GM15510 (cell line): ENCODE measurements around the gene KIAA0319L.

ENCODE experiments used
- POLR2A ChIP-seq: IDR thresholded peaks from 3 replicates; pipeline ENCODE4 v1.6.1; 2011; ENCODE audit warnings: borderline replicate concordance; ENCODE audit not compliant: insufficient read length; ENCODE audit errors: extremely low read depth

KIAA0319L gene

DNA sequence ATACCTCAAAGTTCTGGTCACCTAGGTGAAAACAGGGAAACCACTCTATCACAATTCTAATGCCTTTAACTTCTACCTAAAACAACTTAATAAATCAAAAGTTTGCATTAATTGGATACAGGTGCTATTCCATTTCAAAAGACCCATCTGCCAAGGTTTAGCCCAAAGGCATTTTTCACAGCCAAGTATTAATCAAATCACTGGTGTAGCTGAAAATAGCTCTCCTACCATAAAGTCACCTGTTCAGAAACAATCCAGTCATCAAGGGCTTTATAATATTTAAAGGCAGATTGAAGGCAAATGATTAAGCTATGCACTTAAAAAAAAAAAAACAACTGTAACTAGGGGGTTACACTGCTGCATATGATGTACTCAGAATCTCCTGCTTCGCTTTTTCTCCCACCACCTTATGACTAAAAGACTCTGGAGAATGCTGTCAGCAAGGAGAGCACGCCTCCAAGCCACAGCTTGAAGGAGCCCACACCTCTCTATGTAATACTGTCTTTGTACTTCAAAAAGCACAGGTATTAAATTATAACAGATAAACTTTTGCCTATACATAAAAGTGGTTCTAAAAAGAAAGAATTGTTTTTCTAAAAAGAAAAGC lies 20.5 kb downstream of the KIAA0319L start:
- no peak for TF ChIP-seq POLR2A

DNA sequence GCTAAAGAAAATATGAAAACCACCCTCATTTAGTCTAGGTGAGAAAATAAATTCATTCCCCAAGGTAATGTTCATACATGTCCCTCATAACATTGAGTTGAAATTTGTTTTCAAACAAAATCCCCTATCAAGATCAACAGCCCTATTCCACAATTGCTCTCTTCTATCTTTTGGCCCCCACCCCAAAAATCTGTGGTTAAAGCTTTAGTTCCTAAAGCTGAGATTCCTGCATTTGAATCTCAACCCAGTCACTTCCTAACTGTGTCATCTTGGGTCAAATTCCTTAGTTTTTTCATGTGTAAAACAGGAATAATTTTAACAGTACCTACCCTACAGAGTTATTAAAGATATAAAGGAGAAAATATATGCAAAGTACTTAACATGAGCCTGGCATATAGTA lies 22.0 kb downstream of the KIAA0319L start:
- no peak for TF ChIP-seq POLR2A

DNA sequence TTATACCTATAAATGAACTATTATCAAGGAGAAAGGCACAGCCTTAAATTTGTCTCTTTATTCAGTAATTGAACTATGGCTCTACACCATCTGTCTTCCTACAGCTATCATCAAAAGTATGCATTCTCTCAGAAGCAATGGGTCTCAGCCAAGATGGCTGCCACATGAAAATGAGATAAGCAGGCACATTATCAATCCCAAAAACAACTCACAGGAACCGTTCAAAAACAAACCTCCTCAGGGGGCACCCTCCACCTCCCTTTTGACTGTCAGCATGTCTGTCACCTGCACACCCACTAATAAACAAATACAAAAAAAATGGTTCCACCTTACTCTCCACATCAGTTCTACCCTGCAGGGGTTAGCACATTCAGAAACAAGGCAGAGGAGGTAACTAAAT lies 23.6 kb downstream of the KIAA0319L start:
- no peak for TF ChIP-seq POLR2A

DNA sequence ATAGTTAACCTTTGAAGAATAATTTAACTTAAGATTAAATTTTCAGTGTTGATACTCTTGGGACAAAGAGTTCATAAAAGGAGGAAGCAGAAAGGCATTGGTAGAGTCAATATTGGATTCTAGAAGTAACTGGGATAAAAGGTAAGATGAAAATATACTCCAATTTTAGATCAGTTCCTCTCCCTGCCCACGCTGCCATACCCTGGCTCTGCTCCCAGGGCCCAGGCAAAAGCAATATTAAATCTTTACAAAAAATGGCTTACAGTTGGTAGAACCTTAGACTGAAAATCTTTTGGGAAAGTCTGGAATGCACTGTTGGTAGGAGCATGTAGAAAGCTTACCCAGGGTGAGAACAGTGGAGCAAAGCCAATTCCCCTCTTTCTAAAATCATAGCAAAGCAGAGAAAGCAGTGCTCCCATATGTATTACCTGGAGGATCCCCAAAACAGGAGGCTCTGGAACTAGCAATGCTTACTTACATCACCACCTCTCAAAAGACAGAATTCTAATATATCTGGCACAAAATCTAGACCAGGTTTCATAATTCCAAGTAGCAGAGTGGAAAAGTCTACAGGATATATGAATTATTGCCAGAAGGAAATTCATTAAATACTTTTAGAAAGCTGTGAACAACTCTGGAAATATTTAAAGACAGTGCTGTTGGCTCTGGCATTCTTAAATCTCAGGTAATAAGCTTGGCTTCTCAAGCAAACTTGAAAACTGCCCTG lies 24.5 kb downstream of the KIAA0319L start:
- TF ChIP-seq POLR2A: no peak

DNA sequence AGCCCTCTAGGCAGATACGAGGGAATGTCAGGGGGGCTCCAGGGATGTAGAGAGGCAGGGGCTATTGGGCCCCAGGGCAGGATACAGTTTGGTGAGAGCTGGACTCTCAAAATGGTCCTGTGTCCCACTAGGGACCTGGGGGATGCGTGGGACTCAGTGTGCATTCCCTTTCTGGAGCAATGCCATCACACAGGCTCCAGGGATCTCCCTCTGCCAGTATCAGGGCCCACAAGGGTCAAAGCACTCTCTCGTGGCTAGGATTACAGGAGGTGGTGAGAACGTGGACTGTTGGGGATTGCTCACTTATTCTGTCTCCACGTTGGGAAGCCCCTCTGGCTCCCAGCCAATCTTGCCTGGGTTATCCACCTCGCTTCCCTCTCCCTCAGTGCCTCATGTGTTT lies 25.8 kb downstream of the KIAA0319L start:
- no peak for TF ChIP-seq POLR2A

DNA sequence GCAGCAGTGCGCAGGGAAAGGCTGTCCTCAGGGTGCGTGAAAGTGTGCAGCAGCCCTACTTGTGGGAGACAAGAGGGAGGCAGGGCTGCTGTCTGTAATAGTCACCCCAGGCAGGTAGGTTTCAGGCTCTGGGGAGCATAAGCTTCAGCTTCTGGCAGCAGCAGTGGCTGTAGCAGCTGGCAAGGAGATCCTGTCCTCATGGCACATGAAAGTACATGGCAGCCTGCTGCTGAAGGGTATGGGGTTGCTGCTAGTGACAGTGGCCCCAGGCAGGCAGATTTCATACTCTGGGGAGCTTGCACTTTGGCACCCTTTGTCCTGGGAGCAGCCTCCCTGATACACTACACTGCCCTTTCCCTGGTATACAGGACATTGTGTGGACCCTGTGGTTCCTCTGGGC lies 26.3 kb downstream of the KIAA0319L start:
- no peak for TF ChIP-seq POLR2A

DNA sequence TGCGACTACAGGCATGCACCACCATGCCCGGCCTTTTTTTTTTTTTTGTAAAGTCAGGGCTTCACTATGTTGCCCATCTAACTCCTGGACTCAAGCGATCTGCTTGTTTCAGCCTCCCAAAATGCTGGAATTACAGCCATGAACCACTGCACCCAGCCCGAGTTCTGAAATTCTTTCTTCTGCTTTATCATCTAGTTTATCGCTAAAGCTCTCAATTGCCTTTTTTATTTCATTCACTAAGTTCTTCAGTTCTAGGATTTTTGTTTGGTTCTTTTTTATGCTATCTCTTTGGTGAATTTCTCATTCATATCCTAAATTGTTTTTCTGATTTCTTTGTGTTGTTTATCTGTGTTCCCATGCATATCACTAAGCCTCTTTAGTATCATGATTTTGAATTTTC lies 27.0 kb downstream of the KIAA0319L start:
- TF ChIP-seq POLR2A: no peak

DNA sequence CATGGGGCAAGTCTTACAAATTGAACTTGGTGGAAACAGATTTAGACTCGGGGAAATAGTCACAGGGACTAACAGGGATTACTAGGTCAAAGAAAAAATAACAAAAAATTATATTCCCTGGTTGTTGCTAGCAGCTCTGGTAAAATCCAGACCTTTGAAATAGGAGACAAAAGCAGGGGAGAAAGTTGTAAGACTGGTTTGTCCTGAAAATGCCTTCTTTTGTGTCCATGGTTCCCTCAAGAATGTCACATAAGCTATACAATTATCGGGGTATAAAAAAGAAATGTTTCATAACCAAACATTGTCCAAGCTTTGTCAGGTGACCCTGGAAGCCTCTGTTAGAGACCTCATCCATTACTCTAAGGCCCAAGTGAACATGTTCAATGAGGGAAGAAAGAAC lies 33.1 kb downstream of the KIAA0319L start:
- no peak for TF ChIP-seq POLR2A

DNA sequence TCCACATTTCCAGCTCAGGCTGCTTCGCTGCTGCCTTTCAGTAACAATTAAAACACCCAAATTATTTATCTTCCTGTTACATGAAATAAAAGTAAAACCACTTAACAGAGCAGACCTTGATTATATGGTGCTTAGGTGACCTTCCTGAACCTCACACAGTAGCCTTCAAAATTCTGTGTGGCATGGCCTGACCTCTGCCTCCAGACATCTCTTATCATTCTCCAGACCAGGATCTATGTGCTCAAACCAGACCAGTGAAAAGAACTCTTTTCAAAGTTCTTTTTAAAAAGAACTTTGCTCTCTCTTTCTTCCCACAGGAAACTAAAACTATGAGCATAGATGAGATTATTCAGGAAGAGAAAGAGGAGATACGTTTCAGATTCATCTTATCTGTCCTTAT lies 37.8 kb downstream of the KIAA0319L start:
- no peak for TF ChIP-seq POLR2A

DNA sequence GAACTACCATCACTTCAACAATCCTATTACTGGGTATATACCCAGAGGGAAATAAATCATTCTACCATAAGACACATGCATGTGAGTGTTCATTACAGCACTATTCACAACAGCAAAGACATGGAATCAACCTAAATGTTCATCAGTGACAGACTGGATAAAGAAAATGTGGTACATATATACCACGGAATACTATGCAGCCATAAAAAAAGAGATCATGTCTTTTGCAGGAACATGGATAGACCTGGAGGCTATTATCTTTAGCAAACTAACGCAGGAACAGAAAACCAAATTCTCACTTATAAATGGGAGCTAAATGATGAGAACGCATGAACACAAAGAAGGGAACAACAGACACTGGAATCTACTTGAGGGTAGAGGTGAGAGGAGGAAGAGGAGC lies 39.0 kb downstream of the KIAA0319L start:
- no peak for TF ChIP-seq POLR2A

DNA sequence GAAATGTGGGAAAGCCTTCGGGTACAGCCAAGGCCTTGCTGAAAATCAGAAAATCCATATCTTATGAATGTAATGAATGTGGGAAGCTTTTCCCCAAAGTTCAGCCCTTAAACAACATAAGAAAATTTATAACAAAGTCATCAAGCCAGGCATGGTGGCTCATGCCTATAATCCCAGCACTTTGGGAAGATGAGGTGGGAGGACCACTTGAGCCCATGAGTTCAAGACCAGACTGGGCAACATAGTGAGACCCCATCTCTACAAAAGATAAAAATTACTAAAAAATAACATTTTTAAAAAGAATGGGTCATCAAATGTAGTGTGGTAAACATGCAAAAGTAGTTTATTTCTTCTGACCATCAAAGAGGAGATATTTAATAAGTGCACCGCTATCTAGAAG lies 45.9 kb downstream of the KIAA0319L start:
- no peak for TF ChIP-seq POLR2A

DNA sequence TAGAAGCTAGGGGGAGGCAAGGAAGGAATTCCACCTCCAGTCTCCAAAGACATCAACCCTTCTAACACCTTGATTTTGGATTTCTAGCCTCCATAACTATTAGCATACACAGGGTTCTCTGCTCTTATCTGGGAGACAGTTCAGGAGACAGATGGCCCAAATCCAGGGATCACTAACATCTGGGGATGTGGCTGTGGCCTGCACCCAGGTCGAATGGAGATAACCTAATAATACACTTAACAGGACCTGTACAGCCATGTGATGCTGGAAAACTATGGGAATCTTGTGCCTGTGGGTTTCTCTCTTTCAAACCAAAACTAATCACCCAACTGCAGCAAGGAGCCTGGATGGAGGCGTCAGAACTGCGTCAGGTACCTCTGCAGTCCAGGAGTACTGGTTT lies 47.6 kb downstream of the KIAA0319L start:
- TF ChIP-seq POLR2A: no peak

DNA sequence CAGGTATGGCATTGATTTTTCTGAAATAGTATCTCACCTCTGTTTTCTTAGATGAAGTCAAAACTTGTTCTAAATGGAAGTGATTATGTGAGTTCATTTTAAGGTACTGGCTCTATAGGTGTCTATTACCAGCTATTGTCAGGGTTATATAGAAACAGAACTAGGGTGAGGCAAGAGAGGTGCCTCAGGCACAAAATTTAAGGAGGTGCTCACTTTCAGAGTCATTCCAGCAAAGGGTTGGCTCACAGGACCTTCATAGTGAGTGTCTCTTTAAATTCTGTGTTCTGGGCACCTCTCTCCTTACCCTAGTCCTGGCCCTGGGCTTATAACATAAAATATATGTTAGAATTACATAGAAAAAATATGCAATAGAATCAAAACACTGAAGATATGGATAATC lies 49.3 kb downstream of the KIAA0319L start:
- TF ChIP-seq POLR2A: no peak

DNA sequence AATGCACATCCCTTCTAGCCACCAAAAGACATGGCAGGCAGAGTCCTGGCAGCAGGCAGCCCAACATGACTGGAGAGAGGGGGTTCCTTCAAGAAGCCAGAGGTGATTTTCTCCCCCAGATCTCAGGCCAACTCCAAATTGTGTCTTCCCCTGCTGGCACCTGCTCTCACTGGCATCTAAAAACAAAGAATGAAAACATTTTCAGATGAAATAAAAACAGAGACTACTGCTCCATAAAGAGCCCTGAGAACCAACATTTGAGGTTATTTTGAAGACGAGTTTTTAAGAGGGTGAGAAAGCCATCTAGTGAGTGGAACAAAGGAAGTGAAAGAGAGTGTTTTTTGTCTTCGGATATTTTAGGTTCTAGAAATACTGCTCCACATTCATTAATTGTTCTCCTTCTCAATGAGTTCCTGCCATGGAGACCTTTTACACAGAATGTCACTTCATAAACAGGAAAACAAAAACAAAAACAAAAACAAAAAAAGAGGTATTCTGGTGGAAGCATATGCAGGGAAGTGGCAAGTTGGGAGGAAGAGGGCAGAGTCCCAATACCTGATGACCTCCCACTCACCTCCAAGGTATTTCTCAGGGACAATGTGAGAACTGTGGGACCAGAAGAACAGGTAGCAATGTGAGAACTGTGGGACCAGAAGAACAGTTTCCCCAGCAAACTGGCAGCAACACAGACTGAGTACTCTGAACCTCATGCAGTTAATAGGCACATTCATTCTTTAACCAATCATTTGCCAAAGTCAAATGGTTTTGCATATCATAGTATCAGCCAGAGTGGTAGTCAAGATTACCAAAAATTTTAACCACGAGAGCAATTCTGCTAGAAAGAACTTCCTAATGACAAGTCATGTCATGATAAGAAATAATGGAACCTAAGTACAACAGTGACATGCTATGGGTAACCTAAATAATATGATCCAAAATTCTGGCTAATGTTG lies 50.0 kb downstream of the KIAA0319L start:
- TF ChIP-seq POLR2A: no peak
